ENCODE data around the gene REXO4.

The REXO4 gene

GRCh38 chr9:133461975-133462374, 44.2 kb upstream of the REXO4 start:
- DNase-seq (ENCODE audit: low read depth), result no peak
- TF ChIP-seq MYC (IDR thresholded peaks at IDR 0.05; ENCODE audit: low read depth, low read length) (no peak), CTCF (IDR thresholded peaks at IDR 0.05; ENCODE audit: low read depth, low read length) (no peak), MAX (IDR thresholded peaks at IDR 0.05; ENCODE audit: low read depth, low read length) (no peak), POLR2A (IDR thresholded peaks at IDR 0.05; ENCODE audit: extremely low read depth, insufficient read length) (no peak)
- H3K4me3 ChIP-seq (ENCODE audit: low read depth, low read length), result no peak overlapping the region

- TF ChIP-seq POLR2A (IDR thresholded peaks at IDR 0.05; ENCODE audit: extremely low read depth, insufficient read length), result no peak
- TF ChIP-seq MYC (IDR thresholded peaks at IDR 0.05; ENCODE audit: low read depth, low read length), result no peak
- TF ChIP-seq MAX (IDR thresholded peaks at IDR 0.05; ENCODE audit: low read depth, low read length), result no peak
- TF ChIP-seq CTCF (IDR thresholded peaks at IDR 0.05; ENCODE audit: low read depth, low read length), result no peak
- no peak overlapping the region for H3K4me3 ChIP-seq (ENCODE audit: low read depth, low read length)
- no peak for DNase-seq (ENCODE audit: low read depth)
Measured at GRCh38 chr9:133460405-133461175, 42.8 kb upstream of the REXO4 start.

GRCh38 chr9:133459476-133460404, 41.9 kb upstream of the REXO4 start, which contains the start of gene CACFD1:
Gene CACFD1 (plus strand): TSS chr9:133459978. CDS start chr9:133460067, 89 bp downstream.
- peak; percentile 93 for DNase-seq (ENCODE audit: low read depth)
- H3K4me3 ChIP-seq (ENCODE audit: low read depth, low read length), result peak within 1 kb of the TSS; percentile 47
- peak; percentile 38 for TF ChIP-seq POLR2A (IDR thresholded peaks at IDR 0.05; ENCODE audit: extremely low read depth, insufficient read length)
- TF ChIP-seq MAX (IDR thresholded peaks at IDR 0.05; ENCODE audit: low read depth, low read length), result no peak

GRCh38 chr9:133458643-133459312, 41.0 kb upstream of the REXO4 start:
- TF ChIP-seq MAX (IDR thresholded peaks at IDR 0.05; ENCODE audit: low read depth, low read length) (no peak), POLR2A (IDR thresholded peaks at IDR 0.05; ENCODE audit: extremely low read depth, insufficient read length) (no peak), MYC (IDR thresholded peaks at IDR 0.05; ENCODE audit: low read depth, low read length) (no peak), CTCF (IDR thresholded peaks at IDR 0.05; ENCODE audit: low read depth, low read length) (no peak)

GRCh38 chr9:133457748-133458147, 39.9 kb upstream of the REXO4 start:
- DNase-seq (ENCODE audit: low read depth), result no peak
- no peak overlapping the region for H3K4me3 ChIP-seq (ENCODE audit: low read depth, low read length)
- no peak for TF ChIP-seq MYC (IDR thresholded peaks at IDR 0.05; ENCODE audit: low read depth, low read length)
- TF ChIP-seq POLR2A (IDR thresholded peaks at IDR 0.05; ENCODE audit: extremely low read depth, insufficient read length), result no peak
- TF ChIP-seq CTCF (IDR thresholded peaks at IDR 0.05; ENCODE audit: low read depth, low read length), result no peak
- no peak for TF ChIP-seq MAX (IDR thresholded peaks at IDR 0.05; ENCODE audit: low read depth, low read length)

More at GRCh38 chr9:133458643-133459312, 41.0 kb upstream of the REXO4 start:
- H3K4me3 ChIP-seq (ENCODE audit: low read depth, low read length), result no peak overlapping the region
- peak; percentile 56 for DNase-seq (ENCODE audit: low read depth)
